Measurements from ENCODE around the gene IDH3B. TPM values are rescaled to one million over a fixed set of nuclear protein-coding genes. Genes with fewer than 3 reads are reported as not detected.
"Not testable (repeated sequence)": the region's sequence is repeated elsewhere in the genome, so short reads cannot be mapped to it uniquely, and the experiment has no call there.

IDH3B gene
- total RNA-seq, 1 donor from 2014 or later = 105 TPM

DNA sequence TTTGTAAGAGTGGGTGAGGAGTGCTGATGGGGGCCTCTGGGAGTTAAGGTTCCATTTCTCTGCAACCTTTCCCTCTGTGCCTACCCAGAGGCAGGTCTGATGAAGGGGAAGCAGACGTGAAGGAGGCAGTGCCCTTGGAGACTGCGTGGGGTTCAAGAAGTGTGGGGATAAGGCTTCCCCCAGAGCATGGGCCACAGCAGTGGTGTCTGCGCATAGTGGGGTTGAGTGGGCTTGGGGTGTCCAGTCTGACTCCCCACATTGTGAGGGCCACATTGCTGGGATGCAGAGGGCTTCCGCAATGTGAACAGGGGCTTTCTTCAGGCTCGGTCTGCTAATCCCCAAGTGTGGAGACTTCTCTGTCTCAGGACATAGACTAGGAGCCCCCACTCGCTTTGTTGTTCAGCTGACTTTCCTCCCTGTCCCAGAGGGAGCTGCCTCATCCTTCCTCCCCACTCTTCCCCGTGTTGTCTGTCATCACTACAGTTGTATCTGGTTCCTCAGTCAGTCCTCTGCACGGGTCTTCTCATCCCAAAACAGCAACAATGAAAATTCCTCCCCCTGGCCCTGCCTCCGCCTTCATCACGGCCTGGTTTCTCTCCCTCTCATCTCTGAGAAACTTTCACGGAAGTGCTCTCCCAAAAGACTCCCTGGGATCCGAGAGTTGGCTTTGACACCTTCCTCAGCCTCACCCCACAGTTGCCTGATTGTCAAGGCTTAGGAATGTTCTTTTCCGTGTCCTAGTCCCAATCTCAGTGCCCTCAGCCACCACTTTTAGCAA is 31.4 kb upstream of the IDH3B start:
- intact Hi-C loops (cut with micrococcal nuclease) = loop anchor here (10.0 kb wide), 1 partner anchor 179 kb away; the partner anchor contains the start of gene PTPRA

DNA sequence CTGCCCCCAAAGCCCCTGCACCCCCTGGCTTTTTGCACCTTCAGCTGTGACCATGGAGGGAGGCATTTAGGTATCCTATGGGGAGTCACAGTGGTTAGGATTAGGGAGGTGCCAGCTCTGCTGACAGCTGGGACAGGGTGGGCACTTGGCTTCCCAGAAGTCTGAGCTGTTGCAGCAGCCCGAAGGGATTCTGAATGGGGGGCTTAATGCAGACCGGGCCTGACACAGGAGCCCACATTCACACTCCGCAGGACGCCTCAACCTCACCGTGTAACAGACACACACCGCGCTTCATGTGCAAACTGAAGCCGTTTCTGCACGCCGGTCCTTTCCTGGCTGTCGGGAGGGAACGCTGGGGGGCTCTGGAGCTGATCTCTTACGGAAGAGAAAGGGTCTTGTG is 30.5 kb upstream of the IDH3B start:
- intact Hi-C loops (cut with micrococcal nuclease) = loop anchor here (10.0 kb wide), 1 partner anchor 180 kb away; the partner anchor contains the start of gene PTPRA

- intact Hi-C loops (cut with micrococcal nuclease) = loop anchor here (10.0 kb wide), 1 partner anchor 181 kb away; the partner anchor contains the start of gene PTPRA
Measured at GRCh38 chr20:2694008-2694471, 30.0 kb upstream of the IDH3B start.

GRCh38 chr20:2693286-2694007 is 29.4 kb upstream of the IDH3B start:
- intact Hi-C loops (cut with micrococcal nuclease) = loop anchor here (10.0 kb wide), 1 partner anchor 181 kb away; the partner anchor contains the start of gene PTPRA

DNA sequence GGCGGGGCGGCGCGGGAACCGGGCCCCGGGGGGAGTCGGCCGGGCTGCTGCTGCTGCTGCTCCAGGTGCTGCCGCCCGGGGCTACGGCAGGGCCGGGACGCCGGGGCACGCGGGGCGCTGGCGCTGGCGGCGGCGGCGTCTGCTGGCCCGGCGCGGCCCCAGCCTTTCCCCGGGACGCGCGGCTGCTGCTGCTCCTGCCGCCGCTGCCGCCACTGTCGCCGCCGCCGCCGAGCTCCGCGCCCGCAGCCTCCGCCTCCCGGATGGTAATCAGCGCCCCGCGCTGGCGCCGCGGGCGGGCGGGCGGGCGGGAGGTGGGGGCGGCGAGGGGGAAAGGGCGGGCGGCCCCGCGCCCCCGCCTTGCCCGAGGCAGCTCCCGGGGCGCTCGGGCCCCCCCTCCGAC is 28.9 kb upstream of the IDH3B start:
- intact Hi-C loops (cut with micrococcal nuclease) = loop anchor here (10.0 kb wide), 1 partner anchor 182 kb away; the partner anchor contains the start of gene PTPRA

GRCh38 chr20:2692036-2692885 is 28.2 kb upstream of the IDH3B start, which contains the start of gene EBF4:
Gene EBF4 (plus strand): TSS chr20:2692780. CDS start chr20:2693646, 866 bp downstream.
- intact Hi-C loops (cut with micrococcal nuclease) = loop anchor here (10.0 kb wide), 1 partner anchor 183 kb away; the partner anchor contains the start of gene PTPRA

GRCh38 chr20:2691663-2692035 is 27.6 kb upstream of the IDH3B start:
- intact Hi-C loops (cut with micrococcal nuclease) = loop anchor here (10.0 kb wide), 1 partner anchor 183 kb away; the partner anchor contains the start of gene PTPRA

GRCh38 chr20:2691127-2691526 is 27.1 kb upstream of the IDH3B start:
- intact Hi-C loops (cut with micrococcal nuclease) = loop anchor here (10.0 kb wide), 1 partner anchor 184 kb away; the partner anchor contains the start of gene PTPRA

DNA sequence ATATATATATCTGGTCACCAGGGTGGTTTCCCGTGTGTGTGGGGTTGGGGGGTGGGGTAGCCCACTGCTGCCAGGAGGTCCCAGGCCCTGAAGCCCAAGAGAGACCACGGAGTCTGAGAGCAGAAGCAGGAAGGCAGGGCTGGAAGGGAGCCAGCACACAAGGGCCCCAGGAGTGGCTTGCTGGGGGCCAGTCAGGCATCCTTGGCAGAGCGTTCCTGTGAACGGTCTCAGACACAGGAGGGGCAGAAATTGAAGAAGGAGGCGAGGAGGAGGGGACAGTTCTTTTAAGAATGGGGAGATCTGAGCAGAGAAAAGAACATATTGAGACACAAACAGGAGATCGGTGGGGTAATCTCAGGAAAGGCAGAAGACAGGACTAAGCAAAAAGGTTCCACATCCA is 26.7 kb upstream of the IDH3B start:
- intact Hi-C loops (cut with micrococcal nuclease) = loop anchor here (10.0 kb wide), 1 partner anchor 184 kb away; the partner anchor contains the start of gene PTPRA

DNA sequence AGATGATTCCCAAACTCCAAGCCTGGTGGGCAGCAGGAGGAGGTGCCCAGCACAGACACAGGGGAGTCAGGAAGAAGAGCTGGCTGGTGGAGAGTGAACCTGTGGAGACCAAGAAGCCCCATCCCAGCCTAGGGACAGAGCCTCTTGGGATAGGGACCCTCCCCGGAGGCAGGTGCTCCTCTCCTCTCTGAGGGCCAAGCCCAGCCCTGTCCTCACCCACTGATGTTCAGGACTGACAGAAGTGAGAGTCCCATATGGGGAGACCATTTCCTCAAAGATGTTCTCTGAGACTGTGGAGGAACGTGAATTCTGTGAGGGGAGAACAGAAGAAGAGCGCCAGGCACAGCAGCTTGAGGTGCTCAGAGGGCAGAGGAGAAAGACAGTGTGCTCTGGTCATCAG is 26.2 kb upstream of the IDH3B start:
- intact Hi-C loops (cut with micrococcal nuclease) = loop anchor here (10.0 kb wide), 1 partner anchor 185 kb away; the partner anchor contains the start of gene PTPRA

DNA sequence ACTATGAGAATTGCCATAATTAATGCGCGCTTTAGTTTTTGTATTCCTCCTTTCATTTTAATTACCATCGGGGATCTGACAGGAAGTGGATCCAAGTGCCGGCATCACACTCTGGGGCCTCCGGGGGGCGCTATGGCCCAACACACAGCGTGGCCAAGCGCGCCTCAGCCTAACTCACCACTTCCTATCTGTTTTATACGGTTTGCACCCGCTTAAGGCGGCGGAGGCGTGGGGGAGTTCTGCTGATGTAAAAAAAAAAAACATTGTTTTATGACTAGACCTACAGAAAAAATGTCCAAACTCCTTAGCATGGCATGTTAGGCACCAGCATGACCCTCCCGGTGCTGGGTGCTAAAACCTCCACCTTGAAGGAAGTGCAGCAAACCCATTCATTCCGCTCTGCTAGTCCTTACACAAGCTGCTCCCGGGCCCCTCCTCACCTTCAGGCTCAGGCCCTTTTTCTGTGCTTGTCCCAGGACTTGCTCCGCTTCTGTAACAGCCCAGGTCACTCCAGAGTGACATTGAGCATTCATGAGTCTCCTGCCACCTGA is 24.1 kb upstream of the IDH3B start:
- intact Hi-C loops (cut with micrococcal nuclease) = loop anchor here (1.0 to 5.0 kb wide), 7 partner anchors 55 to 629 kb away; no protein-coding TSS in a partner anchor

- intact Hi-C loops (cut with micrococcal nuclease) = loop anchor here (5.0 kb wide), 2 partner anchors 165 to 630 kb away; no protein-coding TSS in a partner anchor
Measured at GRCh38 chr20:2687514-2687913, 23.5 kb upstream of the IDH3B start.

GRCh38 chr20:2684817-2685216 is 20.8 kb upstream of the IDH3B start:
- intact Hi-C loops (cut with micrococcal nuclease) = loop anchor here (5.0 kb wide), 2 partner anchors 167 to 632 kb away; no protein-coding TSS in a partner anchor

DNA sequence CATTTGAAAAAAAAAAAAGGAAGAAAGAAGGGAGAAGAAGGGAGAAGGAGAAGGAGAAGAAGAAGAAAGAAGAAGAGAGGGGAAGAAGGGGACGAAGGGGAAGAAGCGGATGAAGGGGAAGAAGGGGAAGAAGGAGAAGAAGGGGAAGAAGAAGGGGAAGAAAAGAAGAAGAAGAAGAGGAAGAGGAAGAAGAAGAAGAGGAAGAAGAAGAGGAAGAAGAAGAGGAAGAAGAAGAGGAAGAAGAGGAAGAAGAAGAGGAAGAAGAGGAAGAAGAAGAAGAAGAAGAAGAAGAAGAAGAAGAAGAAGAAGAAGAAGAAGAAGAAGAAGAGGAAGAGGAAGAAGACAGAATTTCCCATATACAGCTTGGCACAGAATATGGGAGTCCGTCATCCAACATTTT is 18.0 kb upstream of the IDH3B start:
- intact Hi-C loops (cut with micrococcal nuclease) = not testable (repeated sequence)

DNA sequence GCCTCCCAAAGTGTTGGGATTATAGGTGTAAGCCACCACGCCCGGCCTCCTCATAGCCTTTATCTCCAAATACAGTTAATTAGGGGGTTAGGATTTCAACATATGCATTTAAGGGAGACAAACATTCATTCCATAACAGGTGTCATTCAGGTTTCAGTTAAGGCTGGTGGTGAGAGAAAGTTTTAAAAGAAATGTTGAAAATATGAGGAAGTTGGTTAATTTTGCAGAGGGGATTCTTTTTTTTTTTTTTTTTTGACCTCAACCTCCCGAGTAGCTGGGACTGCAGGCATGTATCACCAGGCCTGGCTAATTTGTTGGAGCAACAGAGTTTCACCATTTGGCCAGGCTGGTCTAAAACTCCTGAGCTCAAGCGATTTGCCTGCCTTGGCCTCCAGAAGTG is 16.0 kb upstream of the IDH3B start:
- intact Hi-C loops (cut with micrococcal nuclease) = no loop called here

GRCh38 chr20:2673453-2673852 is 9.4 kb upstream of the IDH3B start:
- intact Hi-C loops (cut with micrococcal nuclease) = no loop called here

DNA sequence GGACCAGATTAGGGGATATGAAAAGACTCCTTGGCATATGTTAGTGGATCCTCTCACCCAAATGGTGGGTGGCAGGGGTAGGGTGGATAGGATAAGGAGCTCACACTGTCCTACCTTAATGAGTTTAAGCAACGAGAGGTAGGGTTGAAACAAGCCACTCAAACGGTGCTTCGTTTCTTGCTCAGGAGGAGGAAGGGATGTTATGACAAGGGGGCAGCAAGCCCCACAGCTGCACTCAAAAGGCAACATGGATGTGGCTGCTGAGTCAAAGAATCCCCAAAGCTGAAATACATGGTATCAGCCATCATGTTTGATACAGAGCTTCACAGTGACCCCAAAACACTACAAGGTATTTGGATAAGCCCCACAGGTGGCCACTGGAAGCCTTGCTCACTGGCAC is 8.4 kb upstream of the IDH3B start:
- intact Hi-C loops (cut with micrococcal nuclease) = no loop called here

DNA sequence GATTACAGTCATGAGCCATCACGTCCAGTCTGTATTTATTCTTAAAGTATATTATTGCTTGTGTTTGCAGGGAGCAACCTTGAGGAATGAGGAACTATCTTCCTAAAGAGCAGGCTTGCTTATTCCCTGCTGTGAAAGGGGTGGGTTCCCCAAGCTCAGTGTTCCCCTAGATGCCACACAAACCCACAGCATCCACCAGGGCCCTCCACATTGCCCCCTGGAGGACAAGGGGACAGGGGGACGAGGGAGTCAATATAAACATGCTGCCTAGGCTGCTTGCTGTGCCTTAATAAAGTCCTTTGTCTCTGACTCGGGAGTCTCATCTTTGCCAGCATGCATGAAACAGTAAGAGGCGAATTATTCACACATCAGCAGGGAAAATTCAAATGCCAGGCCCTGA is 8.0 kb upstream of the IDH3B start:
- intact Hi-C loops (cut with micrococcal nuclease) = no loop called here

DNA sequence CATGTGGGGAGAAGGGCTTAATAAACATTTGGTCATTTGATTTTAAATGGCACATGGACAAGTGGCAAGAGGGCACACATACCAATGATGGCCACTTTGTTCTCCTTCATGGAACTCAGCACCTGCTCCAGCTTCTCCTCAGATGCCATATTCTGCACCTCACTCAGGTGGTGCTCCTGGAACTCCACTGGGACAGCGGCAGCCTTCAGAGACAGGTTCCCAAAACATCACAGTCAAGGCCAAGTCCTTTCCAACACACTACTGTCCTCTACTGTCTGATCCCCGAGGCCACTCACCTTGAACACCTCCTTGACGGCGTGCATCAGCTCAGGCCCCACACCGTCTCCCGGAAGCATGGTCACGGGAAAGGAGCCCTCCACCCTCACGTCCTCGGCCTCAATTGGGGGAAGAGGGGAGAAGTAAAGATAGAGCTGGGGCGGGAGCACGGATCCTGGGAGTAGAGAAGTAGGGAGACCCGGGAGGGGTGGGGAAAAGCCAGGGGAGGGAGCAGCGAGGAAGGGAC is 591 bp downstream of the IDH3B start:
- intact Hi-C loops (cut with micrococcal nuclease) = no loop called here

DNA sequence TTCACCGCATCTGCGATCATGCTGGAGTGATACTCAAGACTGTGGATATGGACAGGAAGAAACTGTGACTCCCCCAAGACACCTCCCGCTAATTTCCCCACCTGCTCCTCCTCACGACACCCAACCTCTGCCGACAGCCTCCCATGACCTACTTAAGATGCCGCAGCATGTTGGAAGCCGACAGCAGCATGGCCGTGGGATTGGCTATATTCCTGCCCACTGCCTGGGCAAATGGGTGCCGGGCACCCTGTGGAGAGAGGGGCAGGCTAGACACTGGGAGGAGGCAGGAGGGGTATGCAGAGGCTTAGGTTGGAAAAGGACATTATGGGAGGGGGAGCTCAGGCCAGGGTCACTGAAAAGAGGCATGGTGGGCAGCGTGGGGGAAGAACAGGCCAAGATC is 4.5 kb downstream of the IDH3B start:
- intact Hi-C loops (cut with micrococcal nuclease) = no loop called here
